SU-DHL-6 (cell line): ENCODE results near the gene MARS1.

Experiments used
- H2AFZ ChIP-seq: fragments of 200-600 bp; sonication (generic); 2 replicates; pipeline ENCODE4 v1.6.1; 2014; ENCODE audit warnings: low read depth, mild to moderate bottlenecking, moderate library complexity, mixed read lengths, antibody characterized with exemption, low read length; ENCODE audit not compliant: severe bottlenecking
- H3F3A ChIP-seq: fragments of 200-600 bp; shearing (Covaris generic); 2 replicates; pipeline ENCODE4 v1.6.0; 2016; ENCODE audit warnings: antibody characterized with exemption, mild to moderate bottlenecking; ENCODE audit not compliant: insufficient read depth
- H3K27ac ChIP-seq: fragments of 200-600 bp; sonication (generic); 2 replicates; pipeline ENCODE4 v1.5.1; 2016; ENCODE audit warnings: low read depth, mild to moderate bottlenecking, low read length, moderate library complexity, mixed read lengths
- H3K27me3 ChIP-seq: fragments of 200-600 bp; sonication (generic), shearing (Covaris generic); 2 replicates; pipeline ENCODE4 v1.6.0; 2014; ENCODE audit warnings: mild to moderate bottlenecking, low read length
- H3K36me3 ChIP-seq: fragments of 200-600 bp; sonication (generic); 2 replicates; pipeline ENCODE4 v1.6.1; 2014; ENCODE audit warnings: mild to moderate bottlenecking, low read length, mixed read lengths
- H3K4me2 ChIP-seq: fragments of 300-600, 200-600 bp; shearing (Covaris generic), sonication (generic); 2 replicates; pipeline ENCODE4 v1.6.0; 2014; ENCODE audit warnings: low read length, low read depth, mild to moderate bottlenecking; ENCODE audit not compliant: poor library complexity, severe bottlenecking
- H3K4me3 ChIP-seq: fragments of 200-600 bp; sonication (generic); 2 replicates; pipeline ENCODE4 v1.5.1; 2014; ENCODE audit warnings: antibody characterized with exemption, low read length, mild to moderate bottlenecking, mixed read lengths; ENCODE audit not compliant: insufficient read depth, poor library complexity, severe bottlenecking
- H3K79me2 ChIP-seq: fragments of 200-600 bp; sonication (generic); 2 replicates; pipeline ENCODE4 v1.6.1; 2014; ENCODE audit warnings: mild to moderate bottlenecking, low read length, moderate library complexity; ENCODE audit not compliant: insufficient read depth
- H3K9ac ChIP-seq: fragments of 200-600 bp; sonication (generic); 2 replicates; pipeline ENCODE4 v1.7.0; 2014; ENCODE audit warnings: mild to moderate bottlenecking, low read length
- H3K9me2 ChIP-seq: fragments of 200-600 bp; sonication (generic); replicated peaks from 2 replicates; pipeline ENCODE4 v1.6.1; 2014; ENCODE audit warnings: low read length; ENCODE audit not compliant: insufficient read depth
- H3K9me3 ChIP-seq: fragments of 200-600 bp; sonication (generic); 2 replicates; pipeline ENCODE4 v1.6.1; 2014; ENCODE audit warnings: low read length, mixed read lengths; ENCODE audit not compliant: insufficient read depth
- H4K20me1 ChIP-seq: fragments of 200-600 bp; sonication (generic); 2 replicates; pipeline ENCODE4 v1.6.1; 2014; ENCODE audit warnings: low read depth, mild to moderate bottlenecking, antibody characterized with exemption, low read length, moderate library complexity, mixed read lengths
- EZH2phosphoT487 ChIP-seq: fragments of 200-600 bp; sonication (generic), shearing (Covaris generic); conservative IDR thresholded peaks from 2 replicates; pipeline ENCODE4 v1.6.1; 2018; ENCODE audit warnings: mild to moderate bottlenecking, antibody characterized with exemption, low read length, moderate library complexity, mixed read lengths
- TF ChIP-seq, protein P1 (sequence below): fragments of 200-600 bp; sonication (generic); IDR thresholded peaks from one replicate; pipeline ENCODE4 v1.5.1; 2017; ENCODE audit warnings: antibody characterized with exemption, mild to moderate bottlenecking, low read length, moderate library complexity; ENCODE audit not compliant: insufficient read depth, poor library complexity, severe bottlenecking

MARS1 gene

DNA sequence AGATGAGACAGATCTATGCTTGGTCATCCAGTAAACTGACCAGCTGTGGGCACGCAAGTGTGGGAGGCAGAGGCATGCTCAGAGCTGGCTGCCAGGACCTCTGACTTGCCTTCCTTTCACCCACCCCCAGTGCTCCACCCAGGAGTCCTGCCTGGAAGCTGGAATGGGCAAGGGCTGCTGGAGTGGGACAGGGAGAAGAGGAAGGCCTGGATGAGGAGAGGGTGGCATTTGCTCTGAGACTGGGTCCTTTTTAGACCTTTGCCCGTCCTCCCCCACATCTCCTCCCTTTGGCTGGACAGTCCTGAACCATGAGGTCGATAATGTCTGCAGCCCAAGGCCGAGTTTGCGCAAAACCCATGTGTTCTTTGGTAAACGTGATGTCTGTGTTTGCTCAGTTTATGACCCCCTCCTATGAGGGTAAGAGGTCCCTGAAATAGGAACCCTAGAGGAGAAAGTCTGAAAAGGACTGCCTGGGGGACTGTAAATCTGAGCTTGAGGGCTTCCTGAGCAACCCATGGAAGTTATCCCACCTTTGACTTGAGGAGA, 36.6 kb upstream of the MARS1 start:
- H3F3A ChIP-seq = no peaks in the 10 kb centered on the region
- no peak overlapping the region for H3K4me2 ChIP-seq
- H3K27ac ChIP-seq = no peak overlapping the region
- H3K9me2 ChIP-seq = no peaks in the 10 kb centered on the region
- TF ChIP-seq EZH2phosphoT487 = no peak
- TF ChIP-seq, protein P1, sequence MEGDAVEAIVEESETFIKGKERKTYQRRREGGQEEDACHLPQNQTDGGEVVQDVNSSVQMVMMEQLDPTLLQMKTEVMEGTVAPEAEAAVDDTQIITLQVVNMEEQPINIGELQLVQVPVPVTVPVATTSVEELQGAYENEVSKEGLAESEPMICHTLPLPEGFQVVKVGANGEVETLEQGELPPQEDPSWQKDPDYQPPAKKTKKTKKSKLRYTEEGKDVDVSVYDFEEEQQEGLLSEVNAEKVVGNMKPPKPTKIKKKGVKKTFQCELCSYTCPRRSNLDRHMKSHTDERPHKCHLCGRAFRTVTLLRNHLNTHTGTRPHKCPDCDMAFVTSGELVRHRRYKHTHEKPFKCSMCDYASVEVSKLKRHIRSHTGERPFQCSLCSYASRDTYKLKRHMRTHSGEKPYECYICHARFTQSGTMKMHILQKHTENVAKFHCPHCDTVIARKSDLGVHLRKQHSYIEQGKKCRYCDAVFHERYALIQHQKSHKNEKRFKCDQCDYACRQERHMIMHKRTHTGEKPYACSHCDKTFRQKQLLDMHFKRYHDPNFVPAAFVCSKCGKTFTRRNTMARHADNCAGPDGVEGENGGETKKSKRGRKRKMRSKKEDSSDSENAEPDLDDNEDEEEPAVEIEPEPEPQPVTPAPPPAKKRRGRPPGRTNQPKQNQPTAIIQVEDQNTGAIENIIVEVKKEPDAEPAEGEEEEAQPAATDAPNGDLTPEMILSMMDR = no peak
- H3K27me3 ChIP-seq = no peaks in the 10 kb centered on the region
- no peaks in the 10 kb centered on the region for H3K36me3 ChIP-seq
- H3K79me2 ChIP-seq = no peaks in the 10 kb centered on the region
- no peaks in the 10 kb centered on the region for H3K9me3 ChIP-seq
- H3K9ac ChIP-seq = no peak overlapping the region
- H4K20me1 ChIP-seq = no peaks in the 10 kb centered on the region
- no peak overlapping the region for H3K4me3 ChIP-seq
- no peak overlapping the region for H2AFZ ChIP-seq

DNA sequence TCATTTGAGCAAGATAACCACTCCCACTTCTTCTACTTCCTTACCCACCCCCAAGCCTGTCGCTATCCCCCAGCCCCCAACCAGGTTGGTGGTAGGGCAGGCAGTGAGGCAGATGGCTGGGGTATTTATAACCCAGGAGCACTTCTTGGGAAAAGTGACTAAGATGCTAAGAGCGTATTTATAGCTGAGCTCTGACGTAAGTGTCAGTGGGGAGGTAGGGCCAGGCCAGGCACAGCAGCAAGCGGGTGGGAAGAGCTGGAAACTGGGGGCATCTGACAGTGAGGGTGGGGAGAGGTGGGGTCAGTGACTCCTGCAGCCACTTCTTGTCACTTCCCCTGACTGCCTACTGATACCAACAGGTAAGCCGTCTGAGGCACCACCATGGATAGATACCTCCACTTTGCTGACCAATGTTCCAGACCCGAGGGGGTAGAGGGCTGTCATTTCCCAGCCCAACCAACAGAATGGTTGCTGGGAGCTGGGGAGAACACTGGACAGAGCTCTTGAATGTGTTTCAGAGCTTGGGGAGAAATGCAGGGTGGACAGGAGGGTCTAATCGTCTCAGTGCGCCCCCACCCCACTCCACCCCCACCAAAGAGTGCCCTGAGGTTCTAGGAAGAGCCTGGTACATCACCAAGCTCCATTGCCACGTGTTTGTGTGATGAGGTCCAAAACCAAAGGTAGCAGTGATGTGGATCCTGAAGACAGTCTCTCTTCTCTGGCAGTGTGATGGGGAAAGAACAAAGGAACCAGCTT, 35.5 kb upstream of the MARS1 start:
- no peaks in the 10 kb centered on the region for H3K27me3 ChIP-seq
- H3K4me2 ChIP-seq = no peak overlapping the region
- H3K9me2 ChIP-seq = no peaks in the 10 kb centered on the region
- no peaks in the 10 kb centered on the region for H3F3A ChIP-seq
- H3K36me3 ChIP-seq = no peaks in the 10 kb centered on the region
- TF ChIP-seq EZH2phosphoT487 = no peak
- TF ChIP-seq, protein P1 = no peak
- H3K27ac ChIP-seq = no peak overlapping the region
- no peaks in the 10 kb centered on the region for H3K9me3 ChIP-seq
- H3K79me2 ChIP-seq = no peaks in the 10 kb centered on the region
- no peak overlapping the region for H2AFZ ChIP-seq
- no peaks in the 10 kb centered on the region for H4K20me1 ChIP-seq
- H3K4me3 ChIP-seq = no peak overlapping the region
- H3K9ac ChIP-seq = no peak overlapping the region

DNA sequence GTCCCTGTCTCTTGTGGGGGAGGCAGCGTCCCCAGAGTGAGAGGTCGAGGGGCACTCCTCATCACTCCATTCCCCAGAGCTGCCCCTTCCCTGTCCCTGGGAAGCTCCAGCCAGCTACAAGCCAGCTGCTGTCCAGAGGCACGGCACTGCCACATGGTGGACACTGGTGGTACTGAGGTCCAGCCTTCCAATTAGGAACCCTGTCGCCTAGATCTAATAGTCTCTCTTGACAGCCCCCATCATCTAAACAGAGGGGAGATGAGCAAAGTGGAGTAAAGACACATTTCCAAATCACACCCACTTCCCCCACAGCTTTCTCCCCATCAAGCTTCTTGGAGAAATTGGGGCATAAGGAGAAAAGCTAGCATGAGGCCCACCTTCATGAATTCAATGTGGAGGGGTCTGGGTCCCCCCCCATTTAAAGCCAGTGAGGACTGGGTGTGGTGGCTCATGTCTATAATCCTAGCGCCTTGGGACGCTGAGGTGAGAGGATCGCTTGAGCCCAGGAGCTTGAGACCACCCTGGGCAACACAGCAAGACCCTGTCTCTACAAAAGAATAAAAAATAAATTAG, 34.8 kb upstream of the MARS1 start:
- TF ChIP-seq, protein P1 = peak; percentile 75
- no peak for TF ChIP-seq EZH2phosphoT487
- Histone ChIP-seq H3K9ac (no peak overlapping the region), H3K27me3 (no peaks in the 10 kb centered on the region), H3K4me2 (no peak overlapping the region), H3K27ac (no peak overlapping the region), H3K79me2 (no peaks in the 10 kb centered on the region), H3F3A (no peaks in the 10 kb centered on the region), H3K36me3 (no peaks in the 10 kb centered on the region), H3K9me3 (no peaks in the 10 kb centered on the region), H2AFZ (no peak overlapping the region), H4K20me1 (no peaks in the 10 kb centered on the region), H3K4me3 (no peak overlapping the region), H3K9me2 (no peaks in the 10 kb centered on the region)
